ENCODE results near the gene PTP4A1. TPM values are rescaled to one million over a fixed set of nuclear protein-coding genes. Genes with fewer than 3 reads are reported as not detected.

Gene PTP4A1
- 71.2 to 80.0 TPM (median 76.9 TPM) in 5 replicates for total RNA-seq (2022; extraction: Qiagen RNA extraction)

DNA sequence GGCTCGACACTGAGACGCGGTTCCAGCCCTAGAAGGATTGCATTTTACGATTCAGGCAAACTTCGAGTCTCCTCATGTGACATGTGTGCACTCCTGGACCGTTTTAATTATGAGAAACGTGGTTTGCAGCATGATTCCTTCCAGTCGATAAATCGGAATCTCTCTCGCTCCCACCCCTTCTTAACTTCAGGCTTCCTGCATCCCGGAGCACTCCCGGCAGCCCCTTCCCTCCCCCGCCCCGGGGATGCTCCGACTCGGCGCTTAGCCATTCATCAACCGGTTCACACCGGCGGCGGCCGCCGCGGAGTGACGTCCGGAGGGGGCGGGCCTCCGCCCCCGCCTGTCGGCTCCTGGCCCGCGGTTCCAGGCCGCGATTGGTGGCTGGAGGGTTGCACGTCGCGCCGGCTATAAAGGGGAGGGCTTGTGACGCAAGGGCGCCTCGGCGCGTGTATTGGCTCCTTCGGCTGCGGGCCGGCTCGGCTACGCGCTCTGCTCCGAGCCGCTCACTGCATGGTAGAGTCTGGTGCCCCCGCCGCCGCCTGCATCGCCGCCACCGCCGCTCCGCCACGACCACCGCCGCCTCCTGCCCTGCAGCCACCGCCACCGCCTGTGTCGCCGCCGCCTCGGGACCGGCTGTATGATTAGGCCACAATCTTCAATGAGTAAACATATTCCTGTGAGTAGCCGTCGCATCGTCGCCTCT lies at the start of gene PTP4A1, which contains the start of gene LOC128125822:
TSS of gene PTP4A1 (plus strand) at position 437 of the 703 bp plus-strand sequence. CDS start 4,401 bp downstream, outside the sequence.
TSS of gene LOC128125822 (plus strand) at position 437 of the 703 bp plus-strand sequence.

Other genes starting within 250 kb of the PTP4A1 start
- 7.3 to 12.4 TPM (median 8.5 TPM) in 5 replicates for gene PHF3, start 63.3 kb downstream of the PTP4A1 start, total RNA-seq (2022; extraction: Qiagen RNA extraction)

Data from A549 treated with AZD2906 at 1 μM for 4 hours (cell line).